Measurements from ENCODE around the gene MINDY4. TPM values are rescaled to one million over a fixed set of nuclear protein-coding genes. Genes with fewer than 3 reads are reported as not detected.

Gene MINDY4
- total RNA-seq, 6 experiments from 2014 or later = 2.3 to 3.3 (median 2.6) TPM

DNA sequence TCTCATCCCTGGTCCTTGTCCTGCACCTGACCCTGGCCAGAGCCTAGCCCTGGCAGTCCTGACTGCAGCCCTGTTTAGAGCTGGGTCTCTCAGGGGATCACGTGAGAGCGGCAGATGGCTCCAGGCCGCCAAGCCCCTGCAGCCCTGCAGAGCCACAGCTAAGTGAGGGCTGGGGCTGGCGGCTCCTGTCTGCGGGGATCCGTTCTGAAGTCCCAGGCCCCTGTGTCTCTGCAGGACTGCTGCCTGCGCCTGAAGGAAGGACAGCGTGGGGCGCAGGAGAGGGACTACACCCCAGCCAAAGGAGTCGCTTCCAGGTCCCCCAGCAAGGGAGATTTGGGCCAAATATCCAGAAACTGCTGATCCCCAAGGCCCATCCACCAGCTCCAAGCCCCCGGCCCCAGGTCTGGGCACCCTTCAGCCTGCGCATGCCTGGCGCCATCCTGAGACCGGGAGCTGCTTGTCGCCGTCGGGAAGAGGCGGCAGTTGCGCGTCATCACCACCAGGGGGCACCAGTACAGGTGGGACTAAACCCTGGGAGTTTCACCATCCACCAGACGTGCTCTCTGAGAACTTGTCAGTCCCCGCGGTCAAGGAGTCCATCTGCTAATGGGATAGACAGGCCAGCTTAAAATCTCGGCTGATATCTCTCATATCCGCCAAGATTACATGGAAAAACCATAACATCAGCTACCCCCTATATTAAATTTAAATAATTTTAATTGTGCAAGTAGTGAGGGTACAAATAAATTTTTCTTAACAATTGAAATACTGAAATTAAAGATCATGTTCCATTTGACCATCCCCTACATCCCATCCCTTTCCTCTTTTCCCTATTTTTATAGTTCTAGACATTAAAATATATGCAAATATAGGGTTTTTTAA lies 167.5 kb downstream of the MINDY4 start:
- H3K27ac Mint-ChIP-seq = no peak overlapping the region
- H3K27me3 Mint-ChIP-seq (ENCODE audit: insufficient read depth) = peaks cover 38% of the 10 kb centered on the region
- H3K9me3 Mint-ChIP-seq = no peaks in the 10 kb centered on the region
- peak; percentile 59 for DNase-seq
- peak overlapping the region; percentile 24; the same call in 1 of the 2 replicates for H3K4me3 Mint-ChIP-seq
- TF ChIP-seq, protein P1, sequence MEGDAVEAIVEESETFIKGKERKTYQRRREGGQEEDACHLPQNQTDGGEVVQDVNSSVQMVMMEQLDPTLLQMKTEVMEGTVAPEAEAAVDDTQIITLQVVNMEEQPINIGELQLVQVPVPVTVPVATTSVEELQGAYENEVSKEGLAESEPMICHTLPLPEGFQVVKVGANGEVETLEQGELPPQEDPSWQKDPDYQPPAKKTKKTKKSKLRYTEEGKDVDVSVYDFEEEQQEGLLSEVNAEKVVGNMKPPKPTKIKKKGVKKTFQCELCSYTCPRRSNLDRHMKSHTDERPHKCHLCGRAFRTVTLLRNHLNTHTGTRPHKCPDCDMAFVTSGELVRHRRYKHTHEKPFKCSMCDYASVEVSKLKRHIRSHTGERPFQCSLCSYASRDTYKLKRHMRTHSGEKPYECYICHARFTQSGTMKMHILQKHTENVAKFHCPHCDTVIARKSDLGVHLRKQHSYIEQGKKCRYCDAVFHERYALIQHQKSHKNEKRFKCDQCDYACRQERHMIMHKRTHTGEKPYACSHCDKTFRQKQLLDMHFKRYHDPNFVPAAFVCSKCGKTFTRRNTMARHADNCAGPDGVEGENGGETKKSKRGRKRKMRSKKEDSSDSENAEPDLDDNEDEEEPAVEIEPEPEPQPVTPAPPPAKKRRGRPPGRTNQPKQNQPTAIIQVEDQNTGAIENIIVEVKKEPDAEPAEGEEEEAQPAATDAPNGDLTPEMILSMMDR (IDR thresholded peaks at IDR 0.05) = peak; percentile 100
- H3K4me1 Mint-ChIP-seq (ENCODE audit: low read depth) = no peaks in the 10 kb centered on the region
- H3K36me3 Mint-ChIP-seq (ENCODE audit: low read depth) = no peaks in the 10 kb centered on the region

DNA sequence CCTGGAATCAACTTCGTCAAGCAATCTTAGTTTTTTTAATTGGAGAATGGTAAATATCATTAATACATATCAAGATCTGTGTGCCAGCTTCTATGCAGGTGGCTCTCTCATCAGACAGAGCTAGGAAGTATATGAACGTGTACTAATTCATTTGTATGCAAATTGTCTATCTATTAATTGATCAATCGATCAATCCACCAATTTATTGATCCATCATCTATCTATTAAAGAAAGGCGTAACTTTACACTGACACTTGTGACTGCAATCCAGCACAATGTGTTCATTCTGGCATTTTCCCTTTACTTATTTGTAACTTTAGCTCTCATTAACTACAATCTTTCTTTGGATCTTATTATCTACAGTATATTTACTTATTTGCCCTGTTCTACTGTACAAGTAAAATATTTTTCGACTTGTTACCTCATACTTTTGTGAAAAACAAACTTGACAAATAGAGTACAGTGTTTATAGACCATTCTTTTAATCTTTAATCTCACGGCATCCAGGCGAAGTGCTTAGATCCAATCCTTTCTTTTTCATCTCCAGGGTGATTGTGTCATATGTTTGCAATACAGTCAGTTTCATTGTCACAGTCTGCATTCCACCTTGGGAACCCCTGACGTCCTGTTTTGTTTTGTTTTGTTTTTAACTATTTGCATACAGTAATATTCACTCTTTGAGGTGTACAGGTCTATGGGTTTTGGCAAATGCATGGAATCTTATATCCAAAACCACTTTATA lies 170.5 kb downstream of the MINDY4 start:
- H3K27ac Mint-ChIP-seq = no peak overlapping the region
- peaks cover 21% of the 10 kb centered on the region for H3K27me3 Mint-ChIP-seq (ENCODE audit: insufficient read depth)
- no peak overlapping the region for H3K4me3 Mint-ChIP-seq
- H3K36me3 Mint-ChIP-seq (ENCODE audit: low read depth) = no peaks in the 10 kb centered on the region; the same call in 1 of the 2 replicates
- H3K4me1 Mint-ChIP-seq (ENCODE audit: low read depth) = no peaks in the 10 kb centered on the region
- DNase-seq = no peak
- TF ChIP-seq, protein P1 (IDR thresholded peaks at IDR 0.05) = no peak
- H3K9me3 Mint-ChIP-seq = peaks cover 8% of the 10 kb centered on the region; the same call in 1 of the 2 replicates

Other genes starting within 250 kb of the MINDY4 start
- 100 to 1,000 TPM; 258 to 330 (median 271) TPM for gene GARS1, start 176.5 kb upstream of the MINDY4 start, total RNA-seq (2021; fragmentation: NEBNext Ultra II Directional; extraction: Animal tissue kit (Norgen Biotek cat#: 25700))
- gene CRHR2, start 89.0 kb upstream of the MINDY4 start, total RNA-seq (2021; fragmentation: NEBNext Ultra II Directional; extraction: Animal tissue kit (Norgen Biotek cat#: 25700)) = not detected
- not detected for gene INMT, start 19.3 kb upstream of the MINDY4 start, total RNA-seq (2021; fragmentation: NEBNext Ultra II Directional; extraction: Animal tissue kit (Norgen Biotek cat#: 25700))
- under 1 TPM; 0.40 to 0.94 (median 0.57) TPM for gene AQP1, start 140.4 kb downstream of the MINDY4 start, total RNA-seq (2021; fragmentation: NEBNext Ultra II Directional; extraction: Animal tissue kit (Norgen Biotek cat#: 25700))
- gene GHRHR, start 192.5 kb downstream of the MINDY4 start, total RNA-seq (2021; fragmentation: NEBNext Ultra II Directional; extraction: Animal tissue kit (Norgen Biotek cat#: 25700)) = not detected

All from HFFc6 (cell line).